GM18519 (cell line): ENCODE data around the gene ASXL3.

Experiments used
- ATAC-seq: cut with Tn5 transposase; IDR thresholded peaks from one replicate; pipeline ENCODE4 v1.9.1; 2021; ENCODE audit warnings: mild to moderate bottlenecking, moderate library complexity; ENCODE audit not compliant: unreplicated experiment, low FRiP score

Gene ASXL3

GRCh38 chr18:33711514-33711913, 133.5 kb downstream of the ASXL3 start:
- no peak for ATAC-seq

- no peak for ATAC-seq
Measured at GRCh38 chr18:33712719-33713118, 134.7 kb downstream of the ASXL3 start.

- peak; percentile 40 for ATAC-seq
Measured at GRCh38 chr18:33716061-33716683, 138.2 kb downstream of the ASXL3 start.

GRCh38 chr18:33717339-33717738, 139.3 kb downstream of the ASXL3 start:
- ATAC-seq = no peak

GRCh38 chr18:33720133-33720532, 142.1 kb downstream of the ASXL3 start:
- ATAC-seq = no peak

GRCh38 chr18:33729556-33729955, 151.5 kb downstream of the ASXL3 start:
- ATAC-seq = peak; percentile 82

- ATAC-seq = no peak
Measured at GRCh38 chr18:33733376-33733775, 155.4 kb downstream of the ASXL3 start.

GRCh38 chr18:33735428-33735827, 157.4 kb downstream of the ASXL3 start:
- no peak for ATAC-seq

- no peak for ATAC-seq
Measured at GRCh38 chr18:33741760-33742159, 163.7 kb downstream of the ASXL3 start.

GRCh38 chr18:33744032-33744697, 166.1 kb downstream of the ASXL3 start:
- no peak for ATAC-seq

- ATAC-seq = no peak
Measured at GRCh38 chr18:33745151-33745795, 167.3 kb downstream of the ASXL3 start.

GRCh38 chr18:33745871-33746545, 168.0 kb downstream of the ASXL3 start:
- no peak for ATAC-seq

GRCh38 chr18:33749834-33750233, 171.8 kb downstream of the ASXL3 start:
- ATAC-seq = no peak

- no peak for ATAC-seq
Measured at GRCh38 chr18:33750366-33750765, 172.3 kb downstream of the ASXL3 start.

- no peak for ATAC-seq
Measured at GRCh38 chr18:33751613-33752221, 173.7 kb downstream of the ASXL3 start.

- no peak for ATAC-seq
Measured at GRCh38 chr18:33755391-33755790, 177.4 kb downstream of the ASXL3 start.

- no peak for ATAC-seq
Measured at GRCh38 chr18:33755931-33756560, 178.0 kb downstream of the ASXL3 start.

GRCh38 chr18:33757037-33757436, 179.0 kb downstream of the ASXL3 start:
- no peak for ATAC-seq

- peak; percentile 55 for ATAC-seq
Measured at GRCh38 chr18:33761363-33761762, 183.3 kb downstream of the ASXL3 start.

GRCh38 chr18:33781429-33781828, 203.4 kb downstream of the ASXL3 start:
- no peak for ATAC-seq
